HG03521 (cell line): ENCODE results near the gene UBAP1L.
"Not testable (repeated sequence)": the region's sequence is repeated elsewhere in the genome, so short reads cannot be mapped to it uniquely, and the experiment has no call there.

Source experiments
- ATAC-seq: cut with Tn5 transposase; IDR thresholded peaks from one replicate; pipeline ENCODE4 v1.9.1; 2021; ENCODE audit warnings: mild to moderate bottlenecking, moderate library complexity; ENCODE audit not compliant: unreplicated experiment

The UBAP1L gene

DNA sequence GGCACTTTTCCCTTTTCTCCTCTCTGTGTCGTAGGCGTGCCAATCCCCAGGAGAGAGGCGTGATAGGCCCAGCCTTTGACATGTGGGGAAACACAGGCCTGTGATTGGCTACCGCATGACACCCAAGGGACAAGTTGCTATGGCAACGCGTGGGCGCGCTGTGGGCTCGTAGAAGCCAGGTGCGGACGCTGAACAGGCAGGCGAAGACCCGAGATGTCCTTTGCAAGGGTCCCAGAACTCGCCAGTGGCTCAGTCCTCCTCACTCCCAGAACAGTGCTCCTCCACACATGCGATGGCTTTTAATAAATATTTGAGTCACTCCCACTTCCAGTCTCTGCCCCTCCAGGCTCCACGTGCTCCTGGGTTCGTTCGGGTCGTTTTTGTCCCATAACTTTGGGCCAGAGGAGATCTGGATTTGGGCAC, 65.6 kb downstream of the UBAP1L start:
- peak; percentile 89 for ATAC-seq

DNA sequence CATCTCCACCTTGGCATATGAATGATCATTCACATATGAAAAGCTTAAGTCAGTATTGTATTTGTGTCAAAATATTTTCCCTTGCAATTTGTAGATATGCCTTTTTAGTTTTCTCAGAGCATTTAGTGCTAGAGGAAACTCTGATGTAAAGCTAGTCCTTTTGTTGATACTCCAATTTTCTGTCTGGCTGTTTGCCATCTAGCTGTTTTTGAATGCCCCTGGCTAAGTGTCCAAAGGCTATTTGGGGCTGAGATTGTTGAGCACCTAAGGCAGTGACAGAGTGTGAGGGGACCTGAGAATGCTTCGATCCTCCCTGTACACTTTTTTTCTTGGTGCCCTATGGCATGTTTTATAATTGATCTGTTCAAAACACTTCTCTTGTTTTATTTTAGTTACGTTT, 66.8 kb downstream of the UBAP1L start:
- ATAC-seq = no peak

DNA sequence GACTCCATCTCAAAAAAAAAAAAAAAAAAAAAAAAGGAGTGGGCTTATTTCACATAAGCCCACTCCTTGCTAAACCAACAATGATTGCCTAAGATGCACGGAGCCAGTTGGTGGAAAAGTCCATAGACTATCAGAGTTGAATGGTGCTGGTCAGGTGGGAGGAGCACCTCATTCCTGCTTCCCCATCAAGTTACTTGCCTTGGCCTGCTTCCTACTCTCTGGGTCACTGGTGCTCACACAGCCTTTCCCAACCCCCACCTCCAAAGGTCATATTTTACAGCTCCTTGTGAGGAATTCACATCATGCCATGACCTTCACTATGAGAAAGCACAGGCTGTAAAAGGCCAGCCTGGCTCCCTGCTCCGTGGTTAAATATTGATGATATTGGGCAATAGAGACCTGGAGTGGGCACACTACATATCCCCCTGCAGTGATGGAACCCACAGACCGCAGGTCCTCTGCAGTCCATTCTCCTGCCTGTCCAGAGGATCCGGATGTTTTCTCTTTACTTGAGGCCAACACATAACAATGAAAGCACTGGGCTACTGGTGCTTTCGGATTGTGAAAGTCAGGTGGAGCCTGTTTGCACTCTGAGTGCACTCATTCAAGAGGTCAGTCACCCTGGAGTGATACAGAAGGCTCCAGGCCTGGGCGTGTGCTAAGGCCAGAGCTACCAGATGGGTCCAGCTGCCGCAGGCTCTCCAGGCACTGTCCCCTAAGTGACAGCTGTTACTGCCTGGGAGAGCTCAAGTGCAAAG, 70.1 kb downstream of the UBAP1L start, which contains the start of gene SLC51B:
TSS of gene SLC51B (plus strand) at position 664 of the 758 bp plus-strand sequence. CDS start 4,618 bp downstream, outside the sequence.
- ATAC-seq = no peak

DNA sequence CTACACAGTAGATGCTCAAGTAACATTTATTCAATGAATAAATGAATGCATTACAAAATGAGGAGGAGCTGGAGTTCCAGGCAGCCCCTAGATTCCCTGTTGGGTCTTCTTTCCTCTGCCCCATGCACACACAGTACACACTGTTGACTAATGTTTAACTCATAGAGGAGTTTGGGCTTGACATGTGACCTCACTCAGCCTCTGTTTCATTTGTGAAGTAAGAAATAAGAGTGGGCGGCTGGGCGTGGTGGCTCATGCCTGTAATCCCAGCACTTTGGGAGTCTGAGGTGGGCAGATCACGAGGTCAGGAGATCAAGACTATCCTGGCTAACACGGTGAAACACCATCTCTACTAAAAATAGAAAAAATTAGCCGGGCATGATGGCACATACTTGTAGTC, 70.8 kb downstream of the UBAP1L start:
- not testable (repeated sequence) for ATAC-seq

DNA sequence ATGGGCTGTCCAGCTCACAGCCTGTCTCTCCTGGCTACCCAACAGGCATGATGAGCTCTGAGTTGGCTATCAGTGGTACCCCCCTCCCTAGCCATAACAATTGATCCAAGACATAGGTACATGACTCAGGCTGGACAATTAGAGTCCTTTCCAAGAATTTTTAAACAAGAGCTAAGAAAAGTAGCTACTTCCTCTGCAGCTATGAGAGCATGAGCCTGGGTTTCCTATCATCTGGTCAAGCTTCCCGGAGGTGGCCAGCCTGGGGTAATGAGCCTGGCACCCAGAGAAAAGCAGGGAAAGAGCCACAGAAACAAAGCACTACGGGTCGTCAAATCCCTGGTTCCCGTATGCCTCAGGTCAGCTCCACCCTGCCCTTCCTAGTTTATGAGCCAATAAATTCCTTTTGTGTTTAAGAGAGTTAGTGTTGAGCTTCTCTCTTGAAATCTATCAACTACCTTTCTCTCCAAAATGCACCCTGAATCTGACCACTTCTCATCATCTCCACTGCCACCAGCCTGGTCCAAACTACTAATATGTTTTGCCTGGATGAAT, 72.1 kb downstream of the UBAP1L start:
- ATAC-seq = no peak
